HepG2 (cell line): ENCODE data around the gene FDPS. TPM values are rescaled to one million over a fixed set of nuclear protein-coding genes. Genes with fewer than 3 reads are reported as not detected.

Experiments used
- ARNT ChIP-seq: fragments of 450-650 bp; IDR thresholded peaks from 2 replicates; pipeline ENCODE4 v1.6.1; 2017
- CC2D1A ChIP-seq: sonication (generic); formaldehyde crosslinking; IDR thresholded peaks from 2 replicates; pipeline ENCODE4 v1.8.1; 2023; ENCODE audit warnings: mild to moderate bottlenecking, missing genetic modification reagents
- FOXP1 ChIP-seq, 2 experiments: fragments of 450-650 bp in 1 of 2; IDR thresholded peaks; 2 replicates each; pipeline ENCODE4 v1.6.1; 2017 to 2018; ENCODE audit warnings: antibody characterized with exemption in 1 of 2
- HOXA5 ChIP-seq: sonication (generic); formaldehyde crosslinking; IDR thresholded peaks from 2 replicates; pipeline ENCODE4 v1.4.0; 2020; ENCODE audit warnings: missing genetic modification reagents
- KMT2B ChIP-seq: IDR thresholded peaks from 2 replicates; pipeline ENCODE4 v1.6.1; 2016; ENCODE audit warnings: missing genetic modification reagents, missing compliant biosample characterization
- MAFF ChIP-seq: IDR thresholded peaks from 2 replicates; pipeline ENCODE4 v1.6.1; 2011; ENCODE audit warnings: low read depth, low read length, improper control_type of control experiment
- NFE2L2 ChIP-seq: fragments of 150-350 bp; IDR thresholded peaks from 2 replicates; pipeline ENCODE4 v1.6.1; 2014; ENCODE audit warnings: low read length
- NR2C2 ChIP-seq: sonication (generic); formaldehyde crosslinking; IDR thresholded peaks from 2 replicates; pipeline ENCODE4 v1.4.0; 2020; ENCODE audit warnings: missing genetic modification reagents, mild to moderate bottlenecking, moderate library complexity, borderline replicate concordance
- STAG1 ChIP-seq: sonication (generic); formaldehyde crosslinking; IDR thresholded peaks from 2 replicates; pipeline ENCODE4 v1.4.0; 2020; ENCODE audit warnings: missing genetic modification reagents
- TBX2 ChIP-seq: sonication (generic); formaldehyde crosslinking; IDR thresholded peaks from 2 replicates; pipeline ENCODE4 v1.5.0; 2020; ENCODE audit warnings: missing genetic modification reagents, mild to moderate bottlenecking, borderline replicate concordance
- ZMYM2 ChIP-seq: sonication (generic); formaldehyde crosslinking; IDR thresholded peaks from 2 replicates; pipeline ENCODE4 v1.8.0; 2022; ENCODE audit warnings: mild to moderate bottlenecking, missing genetic modification reagents
- ZNF331 ChIP-seq: sonication (generic); formaldehyde crosslinking; IDR thresholded peaks from 2 replicates; pipeline ENCODE4 v1.4.0; 2020; ENCODE audit warnings: missing genetic modification reagents
- ZNF432 ChIP-seq: sonication (generic); formaldehyde crosslinking; IDR thresholded peaks from 2 replicates; pipeline ENCODE4 v1.5.0; 2020; ENCODE audit warnings: missing genetic modification reagents, mild to moderate bottlenecking, borderline replicate concordance
- ZNF543 ChIP-seq: sonication (generic); formaldehyde crosslinking; IDR thresholded peaks from 2 replicates; pipeline ENCODE4 v1.4.0; 2020; ENCODE audit warnings: mild to moderate bottlenecking, missing genetic modification reagents
- ZNF564 ChIP-seq: sonication (generic); formaldehyde crosslinking; IDR thresholded peaks from 2 replicates; pipeline ENCODE4 v1.8.1; 2023; ENCODE audit warnings: mild to moderate bottlenecking, missing genetic modification reagents
- ZNF766 ChIP-seq: sonication (generic); formaldehyde crosslinking; IDR thresholded peaks from 2 replicates; pipeline ENCODE4 v1.5.0; 2020; ENCODE audit warnings: missing genetic modification reagents, borderline replicate concordance
- ZNF878 ChIP-seq: sonication (generic); formaldehyde crosslinking; IDR thresholded peaks from 2 replicates; pipeline ENCODE4 v1.8.1; 2023; ENCODE audit warnings: mild to moderate bottlenecking, missing genetic modification reagents, moderate library complexity
- polyA plus RNA-seq, 8 experiments: library from polyadenylated mRNA; depleted of rRNA in 3 of 8; stranded (reverse) in 7 of 8; unstranded in 1 of 8; fragments of >200 nt; fragmentation: Illumina TruSeq in 4 of 8; extraction: Trizol in 4 of 8; gene quantifications; 2 replicates each; pipeline versions ENCODE4 v1.2.1 to v1.2.3, GENCODE V29; 2011 to 2016; ENCODE audit warnings: low read depth in 4 of 8, missing spikeins in 1 of 8, mixed read lengths in 1 of 8; ENCODE audit not compliant: insufficient read depth in 1 of 8
- total RNA-seq, 5 experiments: library from RNA; depleted of rRNA; stranded (reverse); fragments of >200 nt; fragmentation: Illumina TruSeq; extraction: Trizol; gene quantifications; 2 replicates each; pipeline ENCODE4 v1.2.3, GENCODE V29; 2016; ENCODE audit warnings: low read depth in 1 of 5
- TF ChIP-seq, protein P1 (sequence below): sonication (generic); formaldehyde crosslinking; IDR thresholded peaks from 2 replicates; pipeline ENCODE4 v1.4.0; 2020; ENCODE audit warnings: mild to moderate bottlenecking, low read depth, missing genetic modification reagents
- TF ChIP-seq, protein P2 (sequence below): IDR thresholded peaks from 2 replicates; pipeline ENCODE4 v1.6.1; 2016; ENCODE audit warnings: missing compliant biosample characterization, missing genetic modification reagents, borderline replicate concordance
- TF ChIP-seq, protein P3 (sequence below): sonication (generic); formaldehyde crosslinking; IDR thresholded peaks from 2 replicates; pipeline ENCODE4 v1.5.0; 2020; ENCODE audit warnings: missing genetic modification reagents, mild to moderate bottlenecking, borderline replicate concordance
- TF ChIP-seq, protein P4 (sequence below): sonication (generic); formaldehyde crosslinking; IDR thresholded peaks from 2 replicates; pipeline ENCODE4 v1.5.0; 2020; ENCODE audit warnings: missing genetic modification reagents
- TF ChIP-seq, protein P5 (sequence below): sonication (generic); formaldehyde crosslinking; IDR thresholded peaks from 2 replicates; pipeline ENCODE4 v1.5.1; 2020; ENCODE audit warnings: missing genetic modification reagents, mild to moderate bottlenecking, borderline replicate concordance
- TF ChIP-seq, protein P6 (sequence below): sonication (generic); formaldehyde crosslinking; IDR thresholded peaks from 2 replicates; pipeline ENCODE4 v1.5.1; 2020; ENCODE audit warnings: mild to moderate bottlenecking, moderate library complexity, missing genetic modification reagents

FDPS gene
- total and polyA plus RNA-seq, 2 of the 13 experiments (the other 11 are each of a cell fraction or from before 2014, with no cell fraction given), result 264 to 519 TPM

DNA sequence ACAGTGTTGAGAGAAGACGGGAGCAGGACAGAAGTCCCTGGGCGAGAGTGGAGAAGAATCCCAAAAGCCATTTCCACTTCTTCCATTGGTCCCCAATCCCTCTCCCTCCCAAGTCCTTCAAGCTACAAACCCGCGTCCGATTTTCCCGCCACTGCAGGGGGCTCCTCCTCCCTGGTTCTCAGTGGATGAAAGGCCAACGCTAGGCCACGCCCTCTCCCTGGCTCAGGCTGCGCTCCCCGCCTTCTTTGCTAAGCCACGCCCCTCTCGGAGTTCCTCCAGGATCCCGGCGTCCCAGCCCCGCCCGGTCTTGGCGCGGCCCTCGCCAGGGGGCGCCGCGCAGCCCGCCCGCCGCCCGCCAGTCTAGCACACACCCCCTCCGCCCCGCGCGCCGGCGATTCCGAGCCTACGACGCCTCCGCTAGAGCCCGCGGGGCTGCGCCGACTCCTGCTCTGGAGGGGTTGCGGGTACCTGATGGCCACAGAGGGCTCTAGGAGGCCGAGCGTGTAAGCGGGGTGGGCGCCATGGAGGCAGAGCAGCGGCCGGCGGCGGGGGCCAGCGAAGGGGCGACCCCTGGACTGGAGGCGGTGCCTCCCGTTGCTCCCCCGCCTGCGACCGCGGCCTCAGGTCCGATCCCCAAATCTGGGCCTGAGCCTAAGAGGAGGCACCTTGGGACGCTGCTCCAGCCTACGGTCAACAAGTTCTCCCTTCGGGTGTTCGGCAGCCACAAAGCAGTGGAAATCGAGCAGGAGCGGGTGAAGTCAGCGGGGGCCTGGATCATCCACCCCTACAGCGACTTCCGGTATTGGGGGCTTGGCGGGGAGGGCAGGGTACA lies 31.4 kb upstream of the FDPS start, which contains the start of gene HCN3 (continued):
- TF ChIP-seq, protein P1, sequence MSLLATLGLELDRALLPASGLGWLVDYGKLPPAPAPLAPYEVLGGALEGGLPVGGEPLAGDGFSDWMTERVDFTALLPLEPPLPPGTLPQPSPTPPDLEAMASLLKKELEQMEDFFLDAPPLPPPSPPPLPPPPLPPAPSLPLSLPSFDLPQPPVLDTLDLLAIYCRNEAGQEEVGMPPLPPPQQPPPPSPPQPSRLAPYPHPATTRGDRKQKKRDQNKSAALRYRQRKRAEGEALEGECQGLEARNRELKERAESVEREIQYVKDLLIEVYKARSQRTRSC (CRISPR knock-in tag), result no peak
- no peak for TF ChIP-seq CC2D1A (CRISPR knock-in tag)
- TF ChIP-seq HOXA5 (CRISPR knock-in tag), result no peak
- TF ChIP-seq TBX2 (CRISPR knock-in tag), result peak; percentile 58; the same call in 1 of the 2 replicates
- TF ChIP-seq, protein P2, sequence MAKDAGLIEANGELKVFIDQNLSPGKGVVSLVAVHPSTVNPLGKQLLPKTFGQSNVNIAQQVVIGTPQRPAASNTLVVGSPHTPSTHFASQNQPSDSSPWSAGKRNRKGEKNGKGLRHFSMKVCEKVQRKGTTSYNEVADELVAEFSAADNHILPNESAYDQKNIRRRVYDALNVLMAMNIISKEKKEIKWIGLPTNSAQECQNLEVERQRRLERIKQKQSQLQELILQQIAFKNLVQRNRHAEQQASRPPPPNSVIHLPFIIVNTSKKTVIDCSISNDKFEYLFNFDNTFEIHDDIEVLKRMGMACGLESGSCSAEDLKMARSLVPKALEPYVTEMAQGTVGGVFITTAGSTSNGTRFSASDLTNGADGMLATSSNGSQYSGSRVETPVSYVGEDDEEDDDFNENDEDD, result peak; percentile 97
- TF ChIP-seq, protein P3, sequence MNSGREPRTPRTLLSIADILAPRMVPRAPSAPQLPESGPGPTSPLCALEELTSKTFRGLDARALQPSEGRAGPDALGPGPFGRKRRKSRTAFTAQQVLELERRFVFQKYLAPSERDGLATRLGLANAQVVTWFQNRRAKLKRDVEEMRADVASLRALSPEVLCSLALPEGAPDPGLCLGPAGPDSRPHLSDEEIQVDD (CRISPR knock-in tag), result no peak
- no peak for TF ChIP-seq NFE2L2
- no peak; the same call in 1 of the 2 replicates for TF ChIP-seq ZNF564
- TF ChIP-seq, protein P4, sequence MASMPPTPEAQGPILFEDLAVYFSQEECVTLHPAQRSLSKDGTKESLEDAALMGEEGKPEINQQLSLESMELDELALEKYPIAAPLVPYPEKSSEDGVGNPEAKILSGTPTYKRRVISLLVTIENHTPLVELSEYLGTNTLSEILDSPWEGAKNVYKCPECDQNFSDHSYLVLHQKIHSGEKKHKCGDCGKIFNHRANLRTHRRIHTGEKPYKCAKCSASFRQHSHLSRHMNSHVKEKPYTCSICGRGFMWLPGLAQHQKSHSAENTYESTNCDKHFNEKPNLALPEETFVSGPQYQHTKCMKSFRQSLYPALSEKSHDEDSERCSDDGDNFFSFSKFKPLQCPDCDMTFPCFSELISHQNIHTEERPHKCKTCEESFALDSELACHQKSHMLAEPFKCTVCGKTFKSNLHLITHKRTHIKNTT (CRISPR knock-in tag), result no peak
- peak; percentile 68 for TF ChIP-seq STAG1 (CRISPR knock-in tag)
- TF ChIP-seq ZNF766, result no peak
- no peak for TF ChIP-seq MAFF
- no peak for TF ChIP-seq ZMYM2 (CRISPR knock-in tag)
- no peak for TF ChIP-seq ZNF432 (CRISPR knock-in tag)
- no peak for TF ChIP-seq ZNF543 (CRISPR knock-in tag)
- TF ChIP-seq, protein P5, sequence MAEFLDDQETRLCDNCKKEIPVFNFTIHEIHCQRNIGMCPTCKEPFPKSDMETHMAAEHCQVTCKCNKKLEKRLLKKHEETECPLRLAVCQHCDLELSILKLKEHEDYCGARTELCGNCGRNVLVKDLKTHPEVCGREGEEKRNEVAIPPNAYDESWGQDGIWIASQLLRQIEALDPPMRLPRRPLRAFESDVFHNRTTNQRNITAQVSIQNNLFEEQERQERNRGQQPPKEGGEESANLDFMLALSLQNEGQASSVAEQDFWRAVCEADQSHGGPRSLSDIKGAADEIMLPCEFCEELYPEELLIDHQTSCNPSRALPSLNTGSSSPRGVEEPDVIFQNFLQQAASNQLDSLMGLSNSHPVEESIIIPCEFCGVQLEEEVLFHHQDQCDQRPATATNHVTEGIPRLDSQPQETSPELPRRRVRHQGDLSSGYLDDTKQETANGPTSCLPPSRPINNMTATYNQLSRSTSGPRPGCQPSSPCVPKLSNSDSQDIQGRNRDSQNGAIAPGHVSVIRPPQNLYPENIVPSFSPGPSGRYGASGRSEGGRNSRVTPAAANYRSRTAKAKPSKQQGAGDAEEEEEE (CRISPR knock-in tag), result no peak
- peak; percentile 54 for TF ChIP-seq NR2C2
- TF ChIP-seq ZNF331 (CRISPR knock-in tag), result peak; percentile 57; the same call in 1 of the 2 replicates
- TF ChIP-seq KMT2B (CRISPR knock-in tag), result no peak; the same call in 1 of the 2 replicates
- TF ChIP-seq, protein P6, sequence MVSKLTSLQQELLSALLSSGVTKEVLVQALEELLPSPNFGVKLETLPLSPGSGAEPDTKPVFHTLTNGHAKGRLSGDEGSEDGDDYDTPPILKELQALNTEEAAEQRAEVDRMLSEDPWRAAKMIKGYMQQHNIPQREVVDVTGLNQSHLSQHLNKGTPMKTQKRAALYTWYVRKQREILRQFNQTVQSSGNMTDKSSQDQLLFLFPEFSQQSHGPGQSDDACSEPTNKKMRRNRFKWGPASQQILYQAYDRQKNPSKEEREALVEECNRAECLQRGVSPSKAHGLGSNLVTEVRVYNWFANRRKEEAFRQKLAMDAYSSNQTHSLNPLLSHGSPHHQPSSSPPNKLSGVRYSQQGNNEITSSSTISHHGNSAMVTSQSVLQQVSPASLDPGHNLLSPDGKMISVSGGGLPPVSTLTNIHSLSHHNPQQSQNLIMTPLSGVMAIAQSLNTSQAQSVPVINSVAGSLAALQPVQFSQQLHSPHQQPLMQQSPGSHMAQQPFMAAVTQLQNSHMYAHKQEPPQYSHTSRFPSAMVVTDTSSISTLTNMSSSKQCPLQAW (CRISPR knock-in tag), result no peak; the same call in 1 of the 2 replicates
- no peak for TF ChIP-seq FOXP1 (IDR thresholded peaks at IDR 0.05)
- no peak for TF ChIP-seq FOXP1 (CRISPR knock-in tag; IDR thresholded peaks at IDR 0.05)
- no peak for TF ChIP-seq ARNT
- no peak; the same call in 1 of the 2 replicates for TF ChIP-seq ZNF878 (CRISPR knock-in tag)
